ENCODE results near the gene KLHL29.

- no peak for TF ChIP-seq EZH2 (IDR thresholded peaks at IDR 0.05; ENCODE audit: borderline replicate concordance)
- TF ChIP-seq CTCF (IDR thresholded peaks at IDR 0.05; ENCODE audit: poor library complexity), result no peak
Measured at GRCh38 chr2:23543728-23544127, 158.7 kb downstream of the KLHL29 start.

Measured in hepatocyte (in vitro differentiated cells).